SIG-M5 (cell line): ENCODE data around the gene TRMT10C.
"Not testable (repeated sequence)": the region's sequence is repeated elsewhere in the genome, so short reads cannot be mapped to it uniquely, and the experiment has no call there.

Source experiments
- DNase-seq: peaks from one replicate; lab custom pipeline; 2025; lab: John Stamatoyannopoulos, UW

Gene TRMT10C

GRCh38 chr3:101561630-101562328 is at the start of gene TRMT10C:
Gene TRMT10C, plus strand, starts transcription at chr3:101561868. Its CDS starts 2,914 bp downstream, at chr3:101564782.
- DNase-seq: peak; percentile 64

GRCh38 chr3:101512396-101512645 is 49.3 kb upstream of the TRMT10C start:
- no peak for DNase-seq

- no peak for DNase-seq
Observed at GRCh38 chr3:101512646-101513418, 48.8 kb upstream of the TRMT10C start, which contains the start of gene SENP7. Gene SENP7, minus strand, starts transcription at chr3:101513212. Its CDS starts 82 bp downstream, at chr3:101513130.

GRCh38 chr3:101513419-101513986 is 48.2 kb upstream of the TRMT10C start:
- no peak for DNase-seq

- no peak for DNase-seq
Observed at GRCh38 chr3:101518421-101518871, 43.2 kb upstream of the TRMT10C start.

GRCh38 chr3:101519685-101520365 is 41.8 kb upstream of the TRMT10C start:
- no peak for DNase-seq

- no peak for DNase-seq
Observed at GRCh38 chr3:101521211-101521701, 40.4 kb upstream of the TRMT10C start.

- DNase-seq: no peak
Observed at GRCh38 chr3:101527441-101527840, 34.2 kb upstream of the TRMT10C start.

GRCh38 chr3:101527906-101528305 is 33.8 kb upstream of the TRMT10C start:
- DNase-seq: no peak

GRCh38 chr3:101529816-101530685 is 31.6 kb upstream of the TRMT10C start:
- no peak for DNase-seq

GRCh38 chr3:101530686-101531047 is 31.0 kb upstream of the TRMT10C start:
- DNase-seq: no peak

GRCh38 chr3:101531473-101532086 is 30.1 kb upstream of the TRMT10C start:
- no peak for DNase-seq

- DNase-seq: no peak
Observed at GRCh38 chr3:101532783-101533602, 28.7 kb upstream of the TRMT10C start.

GRCh38 chr3:101533603-101533968 is 28.1 kb upstream of the TRMT10C start:
- no peak for DNase-seq

GRCh38 chr3:101535221-101535620 is 26.4 kb upstream of the TRMT10C start:
- DNase-seq: no peak

GRCh38 chr3:101536266-101536665 is 25.4 kb upstream of the TRMT10C start:
- DNase-seq: no peak

GRCh38 chr3:101536955-101537354 is 24.7 kb upstream of the TRMT10C start:
- not testable (repeated sequence) for DNase-seq

- DNase-seq: no peak
Observed at GRCh38 chr3:101542957-101543356, 18.7 kb upstream of the TRMT10C start.

GRCh38 chr3:101544161-101544850 is 17.4 kb upstream of the TRMT10C start:
- no peak for DNase-seq
